Tracheal epithelial cell (primary cell): Measurements from ENCODE around the gene PILRB. TPM values are rescaled to one million over a fixed set of nuclear protein-coding genes. Genes with fewer than 3 reads are reported as not detected.

Experiments used
- total RNA-seq: library from RNA; depleted of rRNA; stranded (reverse); fragments of >200 nt; gene quantifications from 2 replicates; pipeline ENCODE4 v1.2.1, GENCODE V29; 2014

PILRB gene
- total RNA-seq = 3.2 and 5.8 TPM in 2 replicates

DNA sequence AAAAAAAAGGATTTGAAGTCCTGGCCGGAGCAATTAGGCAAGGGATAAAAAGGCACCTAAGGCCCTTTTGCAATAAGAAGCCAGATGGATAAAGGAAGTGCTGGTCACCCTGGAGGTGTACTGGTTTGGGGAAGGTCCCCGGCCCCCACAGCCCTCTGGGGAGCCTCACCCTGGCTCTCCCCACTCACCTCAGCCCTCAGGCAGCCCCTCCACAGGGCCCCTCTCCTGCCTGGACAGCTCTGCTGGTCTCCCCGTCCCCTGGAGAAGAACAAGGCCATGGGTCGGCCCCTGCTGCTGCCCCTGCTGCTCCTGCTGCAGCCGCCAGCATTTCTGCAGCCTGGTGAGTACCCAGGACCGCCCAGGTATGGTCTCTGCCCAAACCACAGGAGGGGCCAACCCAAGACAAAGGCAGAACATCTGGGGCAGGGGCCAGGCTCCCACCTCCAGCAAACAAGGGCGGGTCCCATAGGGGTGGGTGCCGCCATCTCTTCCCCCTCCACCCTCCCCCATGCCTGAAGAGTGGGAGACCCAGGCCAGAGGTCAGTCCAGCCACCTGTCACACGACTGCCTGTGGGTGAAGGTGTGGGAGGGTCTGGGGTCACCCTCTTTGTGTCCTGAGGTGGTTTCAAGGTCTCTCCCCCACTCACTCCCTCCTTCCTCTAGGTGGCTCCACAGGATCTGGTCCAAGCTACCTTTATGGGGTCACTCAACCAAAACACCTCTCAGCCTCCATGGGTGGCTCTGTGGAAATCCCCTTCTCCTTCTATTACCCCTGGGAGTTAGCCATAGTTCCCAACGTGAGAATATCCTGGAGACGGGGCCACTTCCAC is at the start of gene PILRB:
PILRB (plus strand) TSS at position 91 of the 830 bp plus-strand sequence; CDS start at position 277, 186 bp downstream.

DNA sequence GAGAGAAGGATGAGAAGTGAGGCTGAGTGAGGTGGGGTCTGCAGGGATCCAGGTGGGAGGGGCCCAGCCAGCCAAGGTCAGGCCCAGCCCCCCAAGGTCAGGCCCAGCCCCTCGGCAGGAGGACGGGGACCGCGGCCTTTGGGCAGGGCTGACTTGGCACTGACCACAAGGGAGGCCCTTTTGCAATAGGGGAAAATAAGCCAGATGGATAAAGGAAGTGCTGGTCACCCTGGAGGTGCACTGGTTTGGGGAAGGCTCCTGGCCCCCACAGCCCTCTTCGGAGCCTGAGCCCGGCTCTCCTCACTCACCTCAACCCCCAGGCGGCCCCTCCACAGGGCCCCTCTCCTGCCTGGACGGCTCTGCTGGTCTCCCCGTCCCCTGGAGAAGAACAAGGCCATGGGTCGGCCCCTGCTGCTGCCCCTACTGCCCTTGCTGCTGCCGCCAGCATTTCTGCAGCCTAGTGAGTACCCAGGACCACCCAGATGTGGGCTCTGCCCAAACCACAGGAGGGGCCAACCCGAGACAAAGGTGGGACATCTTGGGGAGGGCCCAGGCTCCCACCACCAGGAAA is 15.4 kb downstream of the PILRB start, which contains the start of gene PILRA:
PILRA (plus strand) TSS at position 227 of the 571 bp plus-strand sequence; CDS start at position 397, 170 bp downstream.

Other genes with a start within 250 kb of the PILRB start
- gene TAF6, start 238.8 kb upstream of the PILRB start, total RNA-seq = 25.8 and 34.3 TPM in 2 replicates
- gene CNPY4, start 238.5 kb upstream of the PILRB start, total RNA-seq = 3.0 and 4.8 TPM in 2 replicates
- 1.3 and 1.7 TPM in 2 replicates for gene MBLAC1, start 231.2 kb upstream of the PILRB start, total RNA-seq
- 55.4 and 59.5 TPM in 2 replicates for gene LAMTOR4, start 209.2 kb upstream of the PILRB start, total RNA-seq
- gene TRAPPC14, start 199.4 kb upstream of the PILRB start, total RNA-seq = 3.1 and 4.0 TPM in 2 replicates
- 0.43 and 0.72 TPM in 2 replicates for gene GAL3ST4, start 189.5 kb upstream of the PILRB start, total RNA-seq
- 2.2 and 3.0 TPM in 2 replicates for gene GPC2, start 180.7 kb upstream of the PILRB start, total RNA-seq
- 0.72 and 1.3 TPM in 2 replicates for gene STAG3, start 180.2 kb upstream of the PILRB start, total RNA-seq
- not detected in 2 replicates for gene PVRIG, start 138.2 kb upstream of the PILRB start, total RNA-seq
- not detected in 2 replicates for gene SPDYE3, start 50.4 kb upstream of the PILRB start, total RNA-seq
- gene PILRA, start 15.4 kb downstream of the PILRB start, total RNA-seq = under 0.01 TPM in 1 of 2 replicates, not detected in the other
- 1.4 and 2.8 TPM in 2 replicates for gene ZCWPW1, start 70.6 kb downstream of the PILRB start, total RNA-seq
- 14.9 and 16.6 TPM in 2 replicates for gene MEPCE, start 71.7 kb downstream of the PILRB start, total RNA-seq
- 36.6 and 39.2 TPM in 2 replicates for gene PPP1R35, start 78.4 kb downstream of the PILRB start, total RNA-seq
- gene SPACDR, start 106.1 kb downstream of the PILRB start, total RNA-seq = 0.48 and 0.85 TPM in 2 replicates
- gene TSC22D4, start 121.1 kb downstream of the PILRB start, total RNA-seq = 12.4 and 14.9 TPM in 2 replicates
- 0.85 and 1.4 TPM in 2 replicates for gene NYAP1, start 125.8 kb downstream of the PILRB start, total RNA-seq
- gene AGFG2, start 181.1 kb downstream of the PILRB start, total RNA-seq = 3.4 and 7.0 TPM in 2 replicates
- gene SAP25, start 215.8 kb downstream of the PILRB start, total RNA-seq = not detected in 2 replicates
- 10.9 and 11.6 TPM in 2 replicates for gene LRCH4, start 228.0 kb downstream of the PILRB start, total RNA-seq
- gene FBXO24, start 228.2 kb downstream of the PILRB start, total RNA-seq = 0.64 TPM in 1 of 2 replicates, not detected in the other
- 1.4 TPM in 1 of 2 replicates, not detected in the other for gene PCOLCE, start 244.2 kb downstream of the PILRB start, total RNA-seq